Activated effector memory CD4-positive, alpha-beta T cell treated with anti-CD3 and anti-CD28 coated beads, Interleukin-2, amount 50 U/mL, for 16 hours (primary cell): ENCODE measurements around the gene LRRN2.
A peak's percentile ranks its signal among the peaks of the same experiment; 100 is the strongest.

Experiments used
- DNase-seq: peaks from one replicate; pipeline ENCODE4 v3.0.0-alpha.2; 2020

Gene LRRN2

DNA sequence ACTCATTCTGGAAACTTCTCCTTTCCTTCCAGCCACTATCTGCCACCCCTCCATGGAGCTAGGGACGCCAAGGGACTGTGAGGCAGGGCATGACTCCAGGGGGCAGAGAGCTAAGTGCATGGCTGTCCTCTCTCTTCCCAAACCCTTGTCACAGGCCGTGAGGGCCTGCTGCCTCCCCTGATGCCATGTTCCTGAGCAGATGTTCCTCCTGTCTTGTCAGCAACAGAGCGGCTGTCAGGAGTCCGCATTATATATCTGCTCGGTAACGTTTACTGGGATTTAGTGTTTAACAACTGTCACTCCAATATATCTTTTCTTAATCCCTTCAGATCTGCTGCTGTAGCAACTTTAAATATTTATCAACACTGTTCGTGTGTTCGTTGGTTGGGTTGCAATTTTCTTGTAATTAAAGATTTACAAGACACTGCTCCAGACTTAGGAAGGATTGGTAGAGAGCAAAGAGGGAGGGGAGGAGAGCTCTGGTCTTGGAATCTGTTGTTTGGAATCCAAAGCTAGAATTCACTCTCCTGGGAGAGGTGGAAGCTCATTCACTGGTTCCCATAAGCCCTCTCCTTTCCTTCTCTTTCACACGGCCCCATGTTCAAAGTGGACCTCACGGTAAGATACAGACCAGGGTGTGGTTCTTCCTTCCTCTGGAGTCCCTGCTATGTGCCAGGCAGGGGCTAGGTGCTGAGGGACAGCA is 93.1 kb downstream of the LRRN2 start:
- DNase-seq = no peak

- DNase-seq = no peak
Observed at GRCh38 chr1:204591473-204592090, 94.0 kb downstream of the LRRN2 start.

- DNase-seq = no peak
Observed at GRCh38 chr1:204589409-204590038, 96.0 kb downstream of the LRRN2 start.

DNA sequence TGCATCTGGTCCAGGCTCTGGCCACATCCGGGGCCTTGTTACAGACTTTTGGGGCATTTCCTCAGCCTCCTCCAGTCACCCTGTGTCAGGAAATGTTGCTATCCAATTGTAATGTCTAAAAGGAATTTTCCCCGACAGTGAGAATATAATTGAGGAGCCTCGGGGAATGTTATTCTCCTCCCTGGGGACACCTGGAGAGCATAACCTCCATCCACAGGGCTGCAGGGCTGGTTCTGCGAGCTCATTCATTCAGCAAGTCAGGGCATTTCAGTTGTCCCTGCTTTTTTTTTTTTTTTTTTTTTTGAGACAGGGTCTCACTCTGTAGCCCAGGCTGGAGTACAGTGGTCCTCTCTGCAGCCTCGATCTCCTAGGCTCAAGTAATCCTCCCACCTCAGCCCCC is 96.7 kb downstream of the LRRN2 start:
- DNase-seq = no peak

DNA sequence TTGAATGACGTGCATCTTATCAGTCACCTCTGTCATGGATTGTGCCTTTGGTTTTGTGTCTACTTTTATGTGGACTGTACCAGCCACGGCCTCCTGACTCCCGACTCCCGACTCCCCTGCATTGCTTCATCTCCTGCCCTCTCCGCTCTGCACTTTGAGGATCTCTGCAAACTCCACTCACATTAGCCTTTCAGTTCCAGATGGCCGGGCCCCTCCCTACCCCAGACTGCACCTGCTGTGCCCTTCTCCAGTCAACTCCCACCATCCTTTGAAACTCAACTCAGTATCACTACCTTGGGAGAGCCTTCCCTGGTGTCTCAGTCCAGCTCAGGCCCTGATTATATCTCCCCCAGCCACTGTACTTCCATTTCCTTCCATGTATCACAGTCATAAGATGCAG is 97.9 kb downstream of the LRRN2 start:
- DNase-seq = no peak

DNA sequence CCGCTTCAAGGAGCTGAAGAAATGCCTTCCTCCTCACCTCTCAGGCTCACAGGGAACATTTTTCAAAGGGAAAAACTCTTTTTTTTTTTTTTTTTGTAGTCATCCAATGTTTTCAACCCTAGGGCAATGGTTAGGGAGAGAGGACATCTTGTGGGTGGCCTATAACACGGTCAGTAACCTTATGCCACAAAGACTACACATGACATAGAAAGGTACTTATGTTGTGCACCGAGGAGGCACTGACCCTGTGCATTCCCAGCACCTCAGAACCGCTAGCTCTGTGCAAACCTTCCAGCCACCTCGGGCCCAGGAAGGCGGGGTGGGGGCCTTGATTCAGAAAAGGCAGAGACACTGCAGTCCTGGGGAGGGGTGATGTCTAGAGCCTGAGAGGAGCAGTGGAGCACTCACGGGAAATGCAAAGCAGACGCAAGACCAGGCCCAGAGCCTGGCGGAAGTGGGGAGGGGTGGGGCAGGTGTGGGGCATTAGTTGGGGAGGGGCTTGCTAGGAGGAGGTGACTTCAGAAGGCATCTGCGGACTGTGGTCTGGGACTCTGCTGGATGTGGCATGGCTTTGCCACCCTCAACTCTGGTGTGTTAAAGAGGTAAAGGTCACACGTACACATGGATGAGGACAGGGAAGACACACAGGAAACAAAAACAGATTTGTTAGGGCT is 100.7 kb downstream of the LRRN2 start:
- no peak for DNase-seq

GRCh38 chr1:204583909-204584632 is 101.5 kb downstream of the LRRN2 start:
- DNase-seq = no peak

DNA sequence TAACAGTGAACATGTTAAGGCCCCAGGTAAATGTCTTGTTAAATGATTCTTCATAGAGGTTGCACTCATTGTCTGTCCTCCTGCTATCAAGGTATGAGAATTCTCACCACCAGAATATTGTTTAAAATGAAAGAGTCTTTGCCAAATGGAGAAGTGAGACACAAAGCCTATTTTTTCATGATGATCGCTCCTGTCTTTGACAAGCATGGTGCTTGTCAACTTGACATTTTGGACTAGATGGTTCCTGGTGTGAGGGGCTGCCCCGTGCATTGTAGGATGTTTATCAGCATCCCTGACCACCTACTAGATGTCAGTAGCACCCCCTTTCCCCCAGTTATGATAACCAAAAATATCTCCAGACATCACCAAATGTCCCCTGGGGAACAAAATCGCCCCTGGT is 103.8 kb downstream of the LRRN2 start:
- no peak for DNase-seq

- no peak for DNase-seq
Observed at GRCh38 chr1:204580862-204581261, 104.7 kb downstream of the LRRN2 start.

- no peak for DNase-seq
Observed at GRCh38 chr1:204579681-204580080, 105.9 kb downstream of the LRRN2 start.

- DNase-seq = peak; percentile 66
Observed at GRCh38 chr1:204578867-204579664, 106.5 kb downstream of the LRRN2 start.

DNA sequence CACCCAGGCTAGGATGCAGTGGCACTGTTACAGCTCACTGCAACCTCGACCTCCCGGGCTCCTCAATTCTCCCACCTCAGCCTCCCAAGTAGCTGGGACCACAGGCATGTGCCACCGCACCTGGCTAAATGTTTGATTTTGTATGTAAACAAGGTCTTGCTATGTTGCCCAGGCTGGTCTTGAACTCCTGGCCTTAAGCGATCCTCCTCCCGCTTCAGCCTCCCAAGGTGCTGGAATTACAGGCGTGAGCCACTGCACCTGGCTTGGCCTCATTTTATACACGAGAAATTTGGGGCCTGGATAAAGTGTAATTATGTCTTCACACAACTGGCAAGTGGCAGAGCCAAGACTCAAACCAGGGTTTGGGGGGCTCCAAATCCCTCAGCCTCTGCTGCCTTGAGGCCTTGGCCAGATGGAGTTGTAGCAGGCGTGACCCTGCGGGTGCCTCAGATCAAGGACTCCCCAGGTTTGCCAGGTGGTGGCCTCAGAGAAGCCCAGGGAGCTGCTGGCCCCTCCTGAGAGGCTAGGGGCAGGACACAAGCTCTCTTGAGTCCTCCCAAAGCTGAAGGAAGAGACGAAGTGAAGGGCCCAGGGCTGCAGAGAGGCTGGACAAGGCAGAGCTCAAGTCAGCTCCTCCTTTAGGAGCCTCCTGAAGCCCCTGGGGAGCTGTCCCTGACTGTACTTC is 107.6 kb downstream of the LRRN2 start:
- no peak for DNase-seq

- DNase-seq = no peak
Observed at GRCh38 chr1:204576422-204576821, 109.1 kb downstream of the LRRN2 start.

- no peak for DNase-seq
Observed at GRCh38 chr1:204575221-204576190, 110.0 kb downstream of the LRRN2 start.

DNA sequence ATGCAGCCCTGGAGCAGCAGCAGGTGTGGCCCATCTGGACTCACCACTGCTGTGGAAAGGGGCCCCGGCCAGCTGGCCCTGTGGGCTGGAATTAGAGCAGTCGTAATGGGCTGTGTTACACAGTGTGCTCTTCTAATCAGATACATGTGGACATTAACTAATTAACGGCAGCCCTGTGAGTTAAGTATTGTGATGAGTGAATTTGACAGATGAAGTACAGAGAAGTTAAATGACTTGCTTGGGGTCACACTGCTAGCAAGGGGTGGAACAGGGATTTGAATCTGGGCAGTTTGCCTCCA is 110.7 kb downstream of the LRRN2 start:
- DNase-seq = no peak

DNA sequence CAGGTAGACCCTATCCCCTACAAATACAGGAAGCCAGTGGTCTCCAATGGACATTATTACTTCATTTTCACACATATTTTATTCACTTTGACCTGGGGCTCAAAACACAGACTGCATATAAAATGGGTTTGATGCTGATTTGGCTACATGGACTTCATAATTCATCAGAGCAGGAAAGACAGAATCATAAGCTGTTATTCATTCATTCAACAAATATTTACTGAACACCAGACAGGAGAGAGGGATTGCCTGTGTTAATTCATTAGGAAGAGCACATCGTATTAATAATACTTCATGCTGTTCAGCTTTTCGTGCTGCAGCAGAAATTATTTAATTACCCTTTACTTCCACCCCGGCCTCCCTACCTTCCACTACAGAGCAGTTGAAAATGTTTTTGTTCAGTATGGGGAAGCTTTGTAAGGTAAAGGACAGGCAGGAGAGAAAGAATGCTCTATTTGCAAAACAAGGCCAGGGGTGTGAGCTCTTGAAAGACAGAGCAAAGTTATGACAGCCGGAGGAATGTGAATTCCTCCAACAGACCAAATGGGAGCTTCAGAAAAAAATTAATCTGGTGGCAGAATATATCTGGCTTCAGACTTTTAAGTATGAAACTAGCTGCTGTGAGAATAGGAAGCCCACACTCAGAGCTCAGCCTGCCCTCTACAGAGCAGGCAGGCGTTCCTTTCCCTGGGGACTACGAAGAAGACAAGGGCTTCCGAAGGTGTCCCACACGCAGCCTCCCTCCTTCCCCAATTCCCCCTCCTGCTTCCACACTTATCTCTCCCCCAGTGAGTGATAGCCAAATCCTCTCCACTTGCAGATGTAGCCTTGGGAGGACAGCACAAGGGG is 111.3 kb downstream of the LRRN2 start:
- no peak for DNase-seq

- DNase-seq = no peak
Observed at GRCh38 chr1:204572923-204573922, 112.3 kb downstream of the LRRN2 start.

DNA sequence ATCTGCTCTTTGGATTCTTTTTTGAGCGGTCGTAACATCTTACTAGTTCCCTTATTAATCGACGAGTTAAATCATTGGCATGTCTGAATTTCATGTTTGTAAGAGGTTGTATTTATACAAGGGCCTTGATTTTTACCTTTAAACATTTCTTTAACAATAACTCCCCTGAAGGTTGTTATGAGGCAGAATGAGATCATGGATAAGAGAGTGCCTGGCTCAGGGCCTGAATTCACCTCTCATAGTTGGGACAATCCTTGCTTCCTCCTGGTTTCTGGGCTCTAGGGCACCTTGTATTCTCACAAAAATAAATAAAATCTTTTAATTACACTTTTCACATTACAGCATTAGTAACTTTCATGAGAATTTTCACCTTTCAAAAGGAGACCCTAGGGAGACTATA is 113.9 kb downstream of the LRRN2 start:
- DNase-seq = no peak
